HEK293 (cell line): ENCODE measurements around the gene UBL5.

Source experiments
- CTCF ChIA-PET: fragments of 350-600 bp; formaldehyde crosslinking; extraction: SDS; loops from one replicate; lab custom pipeline; 2021; ENCODE audit warnings: antibody characterized with exemption; lab: Yijun Ruan, JAX
- POLR2A ChIA-PET: fragments of 300-600 bp; formaldehyde crosslinking; extraction: SDS; loops from one replicate; lab custom pipeline; 2020; ENCODE audit warnings: antibody characterized with exemption, inconsistent platforms; lab: Yijun Ruan, JAX
- H3K27ac ChIP-seq: fragments of 200-500 bp; sonication (Bioruptor generic); 2 replicates; pipeline ENCODE4 v1.5.1; 2014; ENCODE audit warnings: low read depth, low read length, control low read depth, inconsistent platforms; ENCODE audit errors: extremely low read depth
- H3K36me3 ChIP-seq, 2 experiments: fragments of 200-500 bp in 1 of 2; sonication (Bioruptor generic) in 1 of 2; 1 replicate in 1 of 2; 2 replicates in 1 of 2; pipeline ENCODE4 v1.5.1; 2014 to 2017; ENCODE audit warnings: inconsistent platforms in 2 of 2, low read length in 2 of 2; ENCODE audit not compliant: control insufficient read depth in 2 of 2, insufficient read depth in 1 of 2
- H3K4me1 ChIP-seq: fragments of 200-500 bp; sonication (Bioruptor generic); 2 replicates; pipeline ENCODE4 v1.5.1; 2014; ENCODE audit warnings: mild to moderate bottlenecking, low read length, inconsistent platforms; ENCODE audit not compliant: control insufficient read depth, insufficient read depth
- H3K4me3 ChIP-seq: 2 replicates; pipeline ENCODE4 v1.5.1; 2011; ENCODE audit warnings: low read depth, mild to moderate bottlenecking, control low read depth, low read length, moderate library complexity
- H3K9me3 ChIP-seq: fragments of 200-500 bp; sonication (Bioruptor generic); 2 replicates; pipeline ENCODE4 v1.5.1; 2014; ENCODE audit warnings: low read depth, low read length, inconsistent platforms; ENCODE audit not compliant: control insufficient read depth, insufficient read depth
- ELK4 ChIP-seq: IDR thresholded peaks from 2 replicates; pipeline ENCODE4 v1.6.1; 2011; ENCODE audit warnings: mild to moderate bottlenecking, low read depth, low read length, borderline replicate concordance
- HOXA7 ChIP-seq: sonication (generic); formaldehyde crosslinking; IDR thresholded peaks from 2 replicates; pipeline ENCODE4 v1.8.1; 2022; ENCODE audit warnings: missing genetic modification reagents, borderline replicate concordance
- KLF1 ChIP-seq: fragments of 450-650 bp; formaldehyde crosslinking; IDR thresholded peaks from 2 replicates; pipeline ENCODE4 v1.5.1; 2016; ENCODE audit warnings: missing biosample characterization, missing genetic modification characterization
- KLF8 ChIP-seq: fragments of 450-650 bp; formaldehyde crosslinking; IDR thresholded peaks from 2 replicates; pipeline ENCODE4 v1.5.1; 2016; ENCODE audit warnings: missing biosample characterization, missing genetic modification characterization
- OVOL3 ChIP-seq: fragments of 450-650 bp; formaldehyde crosslinking; IDR thresholded peaks from 2 replicates; pipeline ENCODE4 v1.5.1; 2016; ENCODE audit warnings: missing biosample characterization, missing genetic modification characterization
- SALL2 ChIP-seq: fragments of 450-650 bp; formaldehyde crosslinking; IDR thresholded peaks from 2 replicates; pipeline ENCODE4 v1.5.0; 2017; ENCODE audit warnings: missing biosample characterization, mild to moderate bottlenecking, missing genetic modification characterization, borderline replicate concordance
- SCRT2 ChIP-seq: fragments of 450-650 bp; formaldehyde crosslinking; IDR thresholded peaks from 2 replicates; pipeline ENCODE4 v1.5.1; 2016; ENCODE audit warnings: missing biosample characterization, missing genetic modification characterization
- TSHZ1 ChIP-seq: fragments of 450-650 bp; formaldehyde crosslinking; IDR thresholded peaks from 2 replicates; pipeline ENCODE4 v1.5.1; 2016; ENCODE audit warnings: missing biosample characterization, missing genetic modification characterization, borderline replicate concordance
- YY2 ChIP-seq: fragments of 450-650 bp; formaldehyde crosslinking; IDR thresholded peaks from 2 replicates; pipeline ENCODE4 v1.5.1; 2016; ENCODE audit warnings: missing biosample characterization, missing genetic modification characterization
- ZBTB44 ChIP-seq: fragments of 450-650 bp; IDR thresholded peaks from 2 replicates; pipeline ENCODE4 v1.5.1; 2018; ENCODE audit warnings: missing biosample characterization, mild to moderate bottlenecking, missing genetic modification characterization
- ZFP41 ChIP-seq: fragments of 450-650 bp; formaldehyde crosslinking; IDR thresholded peaks from 2 replicates; pipeline ENCODE4 v1.5.1; 2016; ENCODE audit warnings: missing biosample characterization, missing genetic modification characterization, borderline replicate concordance
- ZIC2 ChIP-seq: fragments of 450-650 bp; formaldehyde crosslinking; IDR thresholded peaks from 2 replicates; pipeline ENCODE4 v1.5.1; 2016; ENCODE audit warnings: missing biosample characterization, missing genetic modification characterization
- ZNF112 ChIP-seq: fragments of 450-650 bp; formaldehyde crosslinking; IDR thresholded peaks from 2 replicates; pipeline ENCODE4 v1.5.0; 2017; ENCODE audit warnings: missing biosample characterization, missing genetic modification characterization
- ZNF133 ChIP-seq: fragments of 450-650 bp; formaldehyde crosslinking; IDR thresholded peaks from 2 replicates; pipeline ENCODE4 v1.5.1; 2016; ENCODE audit warnings: missing biosample characterization, missing genetic modification characterization
- ZNF175 ChIP-seq: fragments of 450-650 bp; formaldehyde crosslinking; IDR thresholded peaks from 2 replicates; pipeline ENCODE4 v1.5.1; 2016; ENCODE audit warnings: missing biosample characterization, missing genetic modification characterization
- ZNF214 ChIP-seq: fragments of 450-650 bp; formaldehyde crosslinking; IDR thresholded peaks from 2 replicates; pipeline ENCODE4 v1.5.1; 2017; ENCODE audit warnings: missing biosample characterization, mild to moderate bottlenecking, missing genetic modification characterization, borderline replicate concordance
- ZNF37A ChIP-seq: fragments of 450-650 bp; IDR thresholded peaks from 2 replicates; pipeline ENCODE4 v1.5.1; 2018; ENCODE audit warnings: missing biosample characterization, missing genetic modification characterization
- ZNF391 ChIP-seq: fragments of 450-650 bp; formaldehyde crosslinking; IDR thresholded peaks from 2 replicates; pipeline ENCODE4 v1.5.1; 2016; ENCODE audit warnings: low read depth, missing biosample characterization, missing genetic modification characterization, borderline replicate concordance
- ZNF488 ChIP-seq: fragments of 450-650 bp; formaldehyde crosslinking; IDR thresholded peaks from 2 replicates; pipeline ENCODE4 v1.5.1; 2016; ENCODE audit warnings: missing biosample characterization, missing genetic modification characterization
- ZNF521 ChIP-seq: fragments of 450-650 bp; formaldehyde crosslinking; IDR thresholded peaks from 2 replicates; pipeline ENCODE4 v1.5.1; 2017; ENCODE audit warnings: missing biosample characterization, mild to moderate bottlenecking, missing genetic modification characterization
- ZNF548 ChIP-seq: fragments of 450-650 bp; formaldehyde crosslinking; IDR thresholded peaks from 2 replicates; pipeline ENCODE4 v1.5.1; 2016; ENCODE audit warnings: missing biosample characterization, missing genetic modification characterization
- ZNF626 ChIP-seq: fragments of 450-650 bp; sonication (Bioruptor Pico); formaldehyde crosslinking; IDR thresholded peaks from 2 replicates; pipeline ENCODE4 v1.5.1; 2018; ENCODE audit warnings: missing biosample characterization, missing genetic modification characterization, inconsistent platforms
- ZSCAN23 ChIP-seq: fragments of 450-650 bp; formaldehyde crosslinking; IDR thresholded peaks from 2 replicates; pipeline ENCODE4 v1.5.1; 2016; ENCODE audit warnings: missing biosample characterization, missing genetic modification characterization

Gene UBL5

GRCh38 chr19:9806803-9807202 is 20.9 kb upstream of the UBL5 start:
- CTCF ChIA-PET: interaction anchor here (0.8 to 2.8 kb wide), 3 partner anchors 8 to 181 kb away, joined by 5 to 10 read pairs (median 6); no protein-coding TSS in a partner anchor
- no peak for TF ChIP-seq KLF1 (tag by site-specific recombination)
- TF ChIP-seq ZBTB44 (tag by site-specific recombination): no peak
- no peak for TF ChIP-seq ZNF626
- no peak for TF ChIP-seq ZNF112 (tag by site-specific recombination)
- TF ChIP-seq ELK4: no peak
- TF ChIP-seq OVOL3: no peak
- no peak for TF ChIP-seq ZNF37A
- no peak for TF ChIP-seq ZNF488 (tag by site-specific recombination)
- no peak for TF ChIP-seq SALL2 (tag by site-specific recombination)
- no peak for TF ChIP-seq ZFP41 (tag by site-specific recombination)
- no peak for TF ChIP-seq HOXA7 (CRISPR knock-in tag)
- TF ChIP-seq ZNF391: no peak
- TF ChIP-seq YY2 (tag by site-specific recombination): no peak
- no peak for TF ChIP-seq ZNF175 (tag by site-specific recombination)
- TF ChIP-seq ZNF521: no peak
- no peak for TF ChIP-seq KLF8 (tag by site-specific recombination)
- TF ChIP-seq ZNF214 (tag by site-specific recombination): no peak
- TF ChIP-seq ZNF133: no peak
- TF ChIP-seq SCRT2 (tag by site-specific recombination): no peak
- POLR2A ChIA-PET: interaction anchor here (1.0 to 1.7 kb wide), 2 partner anchors 12 to 21 kb away, joined by 3 to 7 read pairs; partner anchors contain the start of genes FBXL12 and UBL5

GRCh38 chr19:9808855-9809824 is 18.6 kb upstream of the UBL5 start:
- Histone ChIP-seq H3K36me3 (peaks cover 35 to 55% of the 10 kb centered on the region in 2 experiments; a peak in 2 of 3 replicates), H3K9me3 (no peaks in the 10 kb centered on the region), H3K4me1 (no peaks in the 10 kb centered on the region), H3K27ac (no peak overlapping the region), H3K4me3 (no peak overlapping the region)
- CTCF ChIA-PET: interaction anchor here (0.7 to 1.8 kb wide), 4 partner anchors 13 to 140 kb away, joined by 3 to 6 read pairs (median 3); partner anchors contain the start of gene PIN1
- TF ChIP-seq ZNF548 (tag by site-specific recombination): no peak
- TF ChIP-seq ZSCAN23: no peak
- TF ChIP-seq ZIC2: no peak
- no peak for TF ChIP-seq TSHZ1 (tag by site-specific recombination)
- POLR2A ChIA-PET: interaction anchor here (1.0 kb wide), 2 partner anchors 9 to 10 kb away, joined by 3 read pairs; partner anchors contain the start of gene FBXL12

More at GRCh38 chr19:9806803-9807202, 20.9 kb upstream of the UBL5 start:
- Histone ChIP-seq H3K4me1 (no peaks in the 10 kb centered on the region), H3K9me3 (no peaks in the 10 kb centered on the region), H3K27ac (no peak overlapping the region), H3K4me3 (no peak overlapping the region), H3K36me3 (peaks cover 23 to 51% of the 10 kb centered on the region in 2 experiments; a peak in 2 of 3 replicates)
